Naive B cell (primary cell): ENCODE measurements around the gene PTGDS. TPM values are rescaled to one million over a fixed set of nuclear protein-coding genes. Genes with fewer than 3 reads are reported as not detected.

ENCODE experiments used
- ATAC-seq, 2 donors: fragments of 150-1000 bp; cut with Tn5 transposase; 2 replicates each; pipeline ENCODE4 v1.10.0; 2021; ENCODE audit warnings: low read depth in 2 of 2, mild to moderate bottlenecking in 2 of 2, moderate library complexity in 2 of 2
- DNase-seq: peaks from one replicate; pipeline ENCODE4 v3.0.0; 2022
- H3K27ac Mint-ChIP-seq, 6 donors: one replicate each; pipeline ENCODE4 v1.8.0; 2020 to 2022; ENCODE audit warnings: mild to moderate bottlenecking in 6 of 6, mixed read lengths in 6 of 6, moderate library complexity in 5 of 6, inconsistent platforms in 2 of 6
- H3K27me3 Mint-ChIP-seq, 3 donors: one replicate each; pipeline ENCODE4 v1.8.0; 2021 to 2022; ENCODE audit warnings: mixed read lengths in 3 of 3, mild to moderate bottlenecking in 1 of 3
- H3K36me3 Mint-ChIP-seq, 2 donors: one replicate each; pipeline ENCODE4 v1.8.0; 2020 to 2022; ENCODE audit warnings: mixed read lengths in 2 of 2, inconsistent platforms in 1 of 2, mild to moderate bottlenecking in 1 of 2
- H3K4me1 Mint-ChIP-seq, 3 donors: one replicate each; pipeline ENCODE4 v1.8.0; 2020 to 2022; ENCODE audit warnings: mixed read lengths in 3 of 3, inconsistent platforms in 1 of 3, mild to moderate bottlenecking in 1 of 3, moderate library complexity in 1 of 3
- H3K4me3 Mint-ChIP-seq, 8 donors: one replicate each; pipeline ENCODE4 v1.8.0; 2020 to 2022; ENCODE audit warnings: mild to moderate bottlenecking in 8 of 8, mixed read lengths in 8 of 8, moderate library complexity in 8 of 8, inconsistent platforms in 2 of 8
- H3K9me3 Mint-ChIP-seq, 7 donors: one replicate each; pipeline ENCODE4 v1.8.0; 2020 to 2022; ENCODE audit warnings: mixed read lengths in 7 of 7, mild to moderate bottlenecking in 5 of 7, inconsistent platforms in 2 of 7, moderate library complexity in 1 of 7
- polyA plus RNA-seq, 6 donors: library from polyadenylated mRNA; unstranded; fragments of 300-500 nt; fragmentation: Illumina TruSeq; gene quantifications; one replicate each; pipeline ENCODE4 v1.2.3, GENCODE V29; 2021; ENCODE audit warnings: low read depth in 6 of 6

PTGDS gene
- polyA plus RNA-seq, 6 donors from 2014 or later: 0.41 to 1.4 TPM; not detected in 4

DNA sequence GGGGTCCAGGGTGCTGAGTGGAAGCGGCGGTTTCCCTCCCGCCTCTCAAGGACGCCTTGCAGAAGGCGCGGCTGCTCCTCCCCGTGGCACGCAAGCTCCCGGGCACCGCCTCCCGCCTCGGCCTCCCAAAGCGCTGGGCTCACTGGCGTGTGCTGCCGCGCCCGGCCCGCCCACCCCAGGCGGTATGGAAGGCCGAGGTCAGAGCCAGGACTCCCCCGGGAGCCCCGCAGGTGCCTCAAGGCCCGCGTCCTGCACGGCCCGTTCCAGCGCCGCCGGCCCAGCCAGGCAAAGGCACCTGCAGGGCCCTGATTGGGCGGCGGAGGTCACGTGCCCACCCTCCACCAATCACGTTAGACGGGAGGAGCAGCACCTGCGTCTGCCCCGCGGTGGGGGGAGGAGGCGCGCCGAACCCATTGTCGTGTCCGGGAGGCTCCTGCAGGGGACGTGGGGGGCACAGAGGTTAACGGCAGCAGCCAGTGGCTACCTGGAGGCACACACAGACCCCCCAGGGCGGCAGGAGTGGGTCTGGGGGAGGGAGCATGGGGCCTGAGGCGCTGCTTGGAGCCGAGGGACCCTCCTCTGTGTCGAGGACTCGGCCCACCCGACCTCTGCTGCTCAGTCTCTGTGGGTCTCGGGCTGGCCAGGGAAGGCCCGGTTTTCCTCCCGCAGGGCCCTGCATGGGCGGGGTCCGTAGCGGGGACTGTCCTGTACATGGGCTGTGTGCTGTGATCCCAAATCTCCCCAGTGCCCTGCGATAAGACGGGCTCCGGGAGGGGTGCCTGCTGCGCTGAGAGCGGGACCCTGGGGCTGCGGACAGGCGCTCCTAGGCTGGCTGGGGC, 27.3 kb upstream of the PTGDS start:
- peak; percentile 97 to 98 for ATAC-seq
- H3K36me3 Mint-ChIP-seq: no peaks in the 10 kb centered on the region
- peak; percentile 95 for DNase-seq
- no peaks in the 10 kb centered on the region for H3K9me3 Mint-ChIP-seq
- H3K4me1 Mint-ChIP-seq: peaks cover 2 to 14% (median 4%) of the 10 kb centered on the region in 3 donors
- H3K4me3 Mint-ChIP-seq: peak overlapping the region; percentile 80 to 93 (median 87)
- peaks cover 0 to 6% (median 0%) of the 10 kb centered on the region in 3 donors for H3K27me3 Mint-ChIP-seq
- H3K27ac Mint-ChIP-seq: peak overlapping the region in 5 of 6 donors; percentile 47 to 89 (median 82)

DNA sequence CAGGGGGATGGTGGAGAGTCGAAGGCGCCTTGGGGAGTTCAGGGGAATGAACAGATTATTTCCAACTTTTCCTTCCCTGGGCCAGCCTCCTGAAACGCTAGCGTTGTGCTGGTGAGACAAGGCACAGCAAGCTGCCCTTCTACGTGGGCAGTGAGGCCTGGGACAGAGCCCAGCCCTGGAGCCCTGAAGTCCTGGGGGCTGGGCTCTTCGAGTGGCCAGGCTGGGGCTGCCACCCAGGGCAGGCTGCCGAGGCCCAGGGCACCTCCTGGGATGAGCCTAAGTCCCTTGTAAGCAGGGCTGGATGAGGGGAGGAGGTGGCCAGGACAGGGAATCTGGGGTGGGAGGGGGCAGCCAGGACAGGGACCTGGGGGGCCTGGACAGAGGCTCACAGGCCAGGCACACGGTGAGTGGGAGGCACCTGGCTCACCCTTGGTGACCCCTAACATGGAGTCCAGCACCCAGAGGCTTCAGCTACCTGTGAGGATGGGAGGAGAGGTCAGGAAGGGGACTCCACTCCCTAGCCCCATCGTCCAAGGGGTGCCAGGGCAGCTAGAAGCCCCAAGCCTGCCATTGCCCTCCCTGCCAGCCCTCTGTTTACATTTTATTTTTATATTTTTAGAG, 26.5 kb upstream of the PTGDS start:
- no peak for ATAC-seq

DNA sequence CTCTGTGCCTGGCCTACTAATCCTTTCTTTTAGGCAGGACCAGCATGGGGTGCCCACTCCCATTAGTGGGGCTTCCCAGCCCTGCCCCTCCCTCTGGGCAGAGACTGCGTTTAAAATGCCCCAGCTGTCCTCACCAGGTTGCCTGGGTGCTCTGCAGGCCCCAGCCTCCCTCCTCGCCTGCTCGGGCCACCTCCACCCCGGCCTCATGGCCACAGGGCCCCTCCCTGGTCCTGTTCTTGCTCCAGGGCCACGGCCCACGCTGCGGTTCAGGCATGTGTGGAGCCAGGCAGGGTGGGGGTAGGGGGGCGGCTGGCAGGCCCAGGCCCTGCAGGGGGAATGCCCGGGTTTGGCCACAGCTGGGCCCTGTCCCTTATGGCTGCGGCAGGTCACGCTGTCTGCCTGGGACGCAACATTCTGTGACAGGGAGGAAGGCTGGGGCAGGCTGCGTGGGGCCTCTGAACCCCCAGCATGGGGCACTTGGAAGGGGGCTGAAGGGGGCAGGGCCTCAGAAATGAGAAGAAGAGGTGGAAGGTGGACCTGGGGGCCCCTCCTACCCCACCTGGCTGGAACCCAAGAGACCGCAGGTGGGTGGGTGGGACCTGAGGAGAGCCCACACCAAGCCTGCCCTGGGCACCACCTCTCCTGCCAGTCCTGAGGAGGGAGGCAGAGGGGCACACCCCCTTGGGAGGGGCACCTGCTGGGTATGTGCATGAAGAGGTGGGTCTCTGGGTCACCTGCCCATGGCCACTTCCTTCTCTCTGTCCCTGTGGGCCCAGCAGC, 25.6 kb upstream of the PTGDS start, which contains the start of gene LCN12:
LCN12 (plus strand) TSS at position 733 of the 780 bp plus-strand sequence. CDS start 55 bp downstream, outside the sequence.
- DNase-seq: no peak
- Mint-ChIP-seq H3K4me3 (peak within 1 kb of the TSS in 5 of 8 donors; percentile 9 to 88 (median 29)), H3K4me1 (peaks cover 2 to 14% (median 10%) of the 10 kb centered on the region in 3 donors), H3K27me3 (peaks cover 3 to 11% (median 6%) of the 10 kb centered on the region in 3 donors), H3K36me3 (peaks cover 0 to 6% of the 10 kb centered on the region in 2 donors), H3K9me3 (peaks cover 0 to 4% (median 0%) of the 10 kb centered on the region in 7 donors), H3K27ac (no peak within 1 kb of the TSS)
- no peak for ATAC-seq

More for the DNA sequence above, 26.5 kb upstream of the PTGDS start:
- Mint-ChIP-seq H3K27me3 (peaks cover 0 to 11% (median 0%) of the 10 kb centered on the region in 3 donors), H3K4me1 (peaks cover 2 to 14% (median 4%) of the 10 kb centered on the region in 3 donors), H3K9me3 (no peaks in the 10 kb centered on the region), H3K36me3 (no peaks in the 10 kb centered on the region), H3K27ac (no peak overlapping the region), H3K4me3 (peak overlapping the region; percentile 80 to 92 (median 87))
- no peak for DNase-seq

- Mint-ChIP-seq H3K27ac (no peak overlapping the region), H3K27me3 (peaks cover 4 to 11% (median 10%) of the 10 kb centered on the region in 3 donors), H3K9me3 (peaks cover 0 to 7% (median 0%) of the 10 kb centered on the region in 7 donors), H3K36me3 (peaks cover 0 to 9% of the 10 kb centered on the region in 2 donors), H3K4me3 (no peak overlapping the region), H3K4me1 (peaks cover 2 to 14% (median 12%) of the 10 kb centered on the region in 3 donors)
- ATAC-seq: no peak
- no peak for DNase-seq
Measured at GRCh38 chr9:136952321-136952850, 24.9 kb upstream of the PTGDS start.

DNA sequence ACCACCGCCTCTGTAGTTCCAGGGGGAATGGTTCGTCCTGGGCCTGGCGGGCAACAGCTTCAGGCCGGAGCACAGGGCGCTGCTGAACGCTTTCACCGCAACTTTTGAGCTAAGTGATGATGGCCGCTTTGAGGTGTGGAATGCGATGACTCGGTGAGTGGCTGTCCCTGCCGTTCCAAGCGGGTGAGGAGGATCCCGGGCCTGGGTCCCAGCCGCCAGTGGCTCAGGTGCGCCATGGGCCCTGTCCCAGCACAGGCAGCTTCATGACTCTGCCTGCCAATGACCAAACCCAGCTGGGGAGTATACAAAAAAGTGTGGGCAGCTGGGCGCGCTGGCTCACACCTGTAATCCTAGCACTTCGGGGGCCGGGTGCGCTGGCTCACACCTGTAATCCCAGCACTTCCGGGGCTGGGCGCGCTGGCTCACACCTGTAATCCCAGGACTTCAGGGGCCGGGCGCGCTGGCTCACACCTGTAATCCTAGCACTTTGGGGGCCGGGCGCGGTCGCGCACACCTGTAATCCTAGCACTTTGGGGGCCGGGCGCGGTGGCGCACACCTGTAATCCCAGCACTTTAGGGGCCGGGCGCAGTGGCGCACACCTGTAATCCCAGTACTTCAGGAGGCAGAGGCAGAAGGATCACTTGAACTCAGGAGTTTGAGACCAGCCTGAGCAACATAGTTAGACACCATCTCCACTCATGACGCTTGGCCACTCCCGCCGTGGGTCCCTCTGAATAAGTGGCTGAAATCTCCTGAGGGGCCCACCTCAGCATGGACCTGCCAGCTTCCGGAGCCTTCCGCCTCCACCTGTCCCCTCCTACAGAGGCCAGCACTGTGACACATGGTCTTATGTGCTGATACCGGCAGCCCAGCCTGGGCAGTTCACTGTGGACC, 24.2 kb upstream of the PTGDS start:
- H3K36me3 Mint-ChIP-seq: peaks cover 0 to 9% of the 10 kb centered on the region in 2 donors
- no peak overlapping the region for H3K27ac Mint-ChIP-seq
- peak overlapping the region in 1 of 8 donors; percentile 27 for H3K4me3 Mint-ChIP-seq
- H3K4me1 Mint-ChIP-seq: peaks cover 2 to 14% (median 12%) of the 10 kb centered on the region in 3 donors
- ATAC-seq (no peak), DNase-seq (no peak)
- H3K27me3 Mint-ChIP-seq: peaks cover 4 to 11% (median 10%) of the 10 kb centered on the region in 3 donors
- peaks cover 0 to 7% (median 0%) of the 10 kb centered on the region in 7 donors for H3K9me3 Mint-ChIP-seq

DNA sequence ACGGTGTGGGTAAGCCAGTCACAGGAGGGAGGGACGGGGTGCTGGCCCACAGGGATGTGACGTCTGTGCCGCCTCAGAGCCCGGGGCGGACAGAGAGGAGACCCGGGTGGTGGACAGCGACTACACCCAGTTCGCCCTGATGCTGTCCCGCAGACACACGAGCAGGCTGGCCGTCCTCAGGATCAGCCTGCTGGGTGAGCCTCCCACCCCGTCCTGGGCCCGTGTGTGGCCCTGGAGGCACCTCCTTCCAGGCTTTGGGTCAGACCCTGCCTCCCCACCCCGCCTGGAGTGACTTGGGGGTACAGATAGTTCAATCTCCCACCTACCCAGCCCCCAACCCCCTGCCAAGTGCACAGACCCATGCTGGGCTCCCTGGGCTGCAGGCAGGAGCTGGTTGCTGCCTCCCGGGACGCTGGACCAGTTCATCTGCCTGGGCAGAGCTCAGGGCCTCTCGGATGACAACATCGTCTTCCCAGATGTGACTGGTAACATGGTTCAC, 23.5 kb upstream of the PTGDS start:
- Mint-ChIP-seq H3K9me3 (peaks cover 0 to 7% (median 0%) of the 10 kb centered on the region in 7 donors), H3K4me3 (no peak overlapping the region), H3K36me3 (peaks cover 0 to 9% of the 10 kb centered on the region in 2 donors), H3K27ac (no peak overlapping the region), H3K27me3 (peaks cover 4 to 11% (median 10%) of the 10 kb centered on the region in 3 donors), H3K4me1 (peaks cover 2 to 14% (median 12%) of the 10 kb centered on the region in 3 donors)
- ATAC-seq (no peak), DNase-seq (no peak)

- no peak for DNase-seq
- H3K4me3 Mint-ChIP-seq: no peak overlapping the region
Measured at GRCh38 chr9:136954270-136955083, 22.8 kb upstream of the PTGDS start.

DNA sequence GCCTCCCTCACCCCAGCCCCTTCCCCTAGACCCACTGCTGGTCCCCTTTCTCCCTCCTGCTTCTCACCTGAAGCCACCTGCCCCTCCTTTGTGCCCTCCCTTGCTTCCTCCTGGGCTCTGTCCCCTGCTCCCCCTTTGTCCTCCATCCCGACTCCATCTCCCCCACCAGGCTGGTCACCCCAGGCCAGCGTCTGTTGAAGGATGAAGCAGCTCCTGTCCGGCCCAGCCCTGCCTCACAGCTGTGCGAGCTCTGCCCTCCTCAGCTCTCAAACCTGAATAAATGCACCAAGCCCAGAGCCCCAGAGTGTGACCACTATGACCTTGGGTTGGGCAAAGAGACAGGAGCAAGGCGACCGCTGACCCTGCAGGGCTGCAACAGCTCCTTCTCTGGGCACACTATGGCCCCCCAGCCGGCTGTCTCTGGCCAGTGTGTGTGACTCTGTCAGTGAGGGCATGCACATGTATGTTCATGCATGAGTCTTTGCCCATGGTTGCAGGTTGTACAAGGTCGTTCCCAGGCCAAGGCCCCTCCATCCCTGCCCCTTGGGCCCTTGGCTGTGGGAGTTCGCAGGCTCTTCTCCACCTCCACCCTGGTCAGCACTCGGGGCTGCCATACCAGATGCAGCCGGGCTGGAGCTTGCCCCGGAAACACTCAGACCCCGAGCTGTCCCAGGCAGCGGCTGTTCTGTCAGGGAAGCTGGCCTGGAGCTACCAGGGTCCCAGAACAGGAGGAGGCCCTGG, 21.9 kb upstream of the PTGDS start:
- Mint-ChIP-seq H3K4me1 (peaks cover 0 to 8% (median 3%) of the 10 kb centered on the region in 3 donors), H3K27ac (peak overlapping the region in 2 of 6 donors; percentile 69 to 70), H3K36me3 (peaks cover 0 to 9% of the 10 kb centered on the region in 2 donors), H3K27me3 (peaks cover 4 to 11% (median 10%) of the 10 kb centered on the region in 3 donors), H3K4me3 (no peak overlapping the region), H3K9me3 (peaks cover 0 to 7% (median 0%) of the 10 kb centered on the region in 7 donors)
- DNase-seq (no peak), ATAC-seq (no peak)

More at GRCh38 chr9:136954270-136955083, 22.8 kb upstream of the PTGDS start:
- no peak for ATAC-seq
- Mint-ChIP-seq H3K9me3 (peaks cover 0 to 7% (median 0%) of the 10 kb centered on the region in 7 donors), H3K27me3 (peaks cover 4 to 11% (median 10%) of the 10 kb centered on the region in 3 donors), H3K4me1 (peaks cover 0 to 12% (median 12%) of the 10 kb centered on the region in 3 donors), H3K27ac (peak overlapping the region in 1 of 6 donors; percentile 69), H3K36me3 (peaks cover 0 to 9% of the 10 kb centered on the region in 2 donors)

DNA sequence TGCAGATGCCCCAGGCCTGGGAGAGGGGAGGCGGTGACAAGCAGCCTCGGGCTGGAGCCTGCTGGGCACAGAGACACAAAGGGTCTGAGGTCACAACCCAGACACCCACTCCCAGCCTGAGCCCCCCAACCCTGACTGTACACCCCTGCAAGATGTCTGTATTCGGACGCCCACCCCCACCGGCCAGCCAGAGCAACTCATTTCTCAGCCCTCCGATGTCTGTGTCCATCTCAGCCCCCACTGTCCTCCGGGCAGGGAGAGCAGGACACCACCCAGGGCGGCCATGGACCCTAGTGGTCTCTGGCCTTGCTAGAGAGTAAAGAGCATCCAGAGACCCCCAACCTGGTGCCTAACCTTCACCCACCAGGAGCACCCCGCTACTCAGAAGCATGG, 21.4 kb upstream of the PTGDS start:
- H3K4me3 Mint-ChIP-seq: no peak overlapping the region
- no peak overlapping the region for H3K27ac Mint-ChIP-seq
- H3K9me3 Mint-ChIP-seq: peaks cover 0 to 7% (median 0%) of the 10 kb centered on the region in 7 donors
- peaks cover 0 to 9% of the 10 kb centered on the region in 2 donors for H3K36me3 Mint-ChIP-seq
- ATAC-seq: no peak
- peaks cover 0 to 8% (median 0%) of the 10 kb centered on the region in 3 donors for H3K4me1 Mint-ChIP-seq
- no peak for DNase-seq
- H3K27me3 Mint-ChIP-seq: peaks cover 4 to 11% (median 10%) of the 10 kb centered on the region in 3 donors

GRCh38 chr9:136956604-136957003, 20.7 kb upstream of the PTGDS start:
- Mint-ChIP-seq H3K9me3 (peaks cover 0 to 7% (median 0%) of the 10 kb centered on the region in 7 donors), H3K36me3 (peaks cover 0 to 9% of the 10 kb centered on the region in 2 donors), H3K27ac (no peak overlapping the region), H3K27me3 (peaks cover 4 to 11% (median 10%) of the 10 kb centered on the region in 3 donors), H3K4me1 (peaks cover 0 to 8% (median 0%) of the 10 kb centered on the region in 3 donors), H3K4me3 (no peak overlapping the region)
- no peak for DNase-seq
- no peak for ATAC-seq
